NAMALWA (cell line): ENCODE measurements around the gene SYNE2.

Source experiments
- DNase-seq: peaks from one replicate; pipeline ENCODE4 v3.0.0-alpha.2; 2015; ENCODE audit warnings: low spot score

The SYNE2 gene

GRCh38 chr14:63963439-63963838, 110.6 kb downstream of the SYNE2 start:
- DNase-seq = no peak

DNA sequence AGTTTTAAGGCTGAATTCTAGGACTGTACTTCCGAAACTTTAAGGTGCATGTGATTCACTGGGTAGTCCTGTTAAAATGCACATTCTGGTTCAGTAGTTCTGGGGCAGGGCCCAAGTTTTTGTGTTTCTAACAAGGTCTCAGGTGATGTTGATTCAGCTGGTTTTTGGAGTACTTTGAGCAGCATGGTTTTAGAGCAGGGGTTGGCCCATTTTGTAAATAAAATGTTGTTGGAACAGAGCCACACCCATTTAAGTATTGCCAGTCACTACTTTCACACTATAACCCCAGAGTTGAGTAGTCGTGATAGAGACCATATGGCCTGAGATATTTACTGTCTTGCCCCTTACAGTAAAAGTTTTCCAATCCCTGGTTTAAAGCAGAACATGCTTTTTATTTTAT, 111.3 kb downstream of the SYNE2 start:
- no peak for DNase-seq

DNA sequence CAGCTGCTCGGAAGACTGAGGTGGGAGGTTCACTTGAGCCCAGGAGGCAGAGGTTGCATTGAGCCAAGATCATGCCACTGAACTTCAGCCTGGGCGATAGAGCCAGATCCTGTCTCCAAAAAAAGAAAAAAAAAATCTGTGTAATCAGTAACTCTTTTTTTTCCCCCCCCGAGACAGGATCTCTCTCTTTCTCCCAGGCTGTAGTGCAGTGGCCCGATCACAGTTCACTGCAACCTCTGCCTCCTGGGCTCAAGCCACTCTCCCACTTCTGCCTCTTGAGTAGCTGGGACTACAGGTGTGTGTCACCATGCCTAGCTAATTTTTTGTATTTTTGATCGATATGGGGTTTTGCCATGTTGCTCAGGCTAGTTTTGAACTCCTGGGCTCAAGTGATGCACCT, 113.6 kb downstream of the SYNE2 start:
- no peak for DNase-seq

DNA sequence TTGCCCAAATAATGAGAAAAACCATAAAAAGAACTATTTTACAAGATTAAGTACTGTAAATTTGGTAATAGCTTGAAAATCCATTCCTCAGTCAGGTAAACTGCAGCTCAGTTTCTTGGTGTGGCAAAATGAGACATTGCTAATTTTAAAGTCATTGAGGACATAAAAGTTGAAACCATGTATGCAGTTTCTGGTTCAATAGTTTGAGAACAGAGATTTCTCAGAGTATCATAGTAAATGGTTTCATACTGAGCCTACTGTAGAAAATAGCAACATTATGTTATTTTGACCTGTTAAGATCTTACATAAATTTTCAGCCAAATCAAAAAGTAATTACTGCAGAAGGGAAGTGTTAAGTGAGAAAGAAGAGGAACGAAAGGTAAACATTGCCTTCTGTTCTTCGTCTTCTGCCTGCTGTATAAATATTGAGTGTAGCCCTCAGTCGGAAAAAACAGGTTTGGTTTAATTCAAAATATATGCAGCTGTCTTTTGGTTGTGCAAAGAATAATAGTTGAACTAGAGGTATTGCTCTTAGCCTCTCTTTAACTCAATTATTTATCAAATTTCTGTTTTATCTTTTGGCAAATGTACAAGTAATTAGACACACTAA, 119.6 kb downstream of the SYNE2 start:
- DNase-seq = no peak

- no peak for DNase-seq
These were observed 121.4 kb downstream of the SYNE2 start for GRCh38 chr14:63974176-63974575.

DNA sequence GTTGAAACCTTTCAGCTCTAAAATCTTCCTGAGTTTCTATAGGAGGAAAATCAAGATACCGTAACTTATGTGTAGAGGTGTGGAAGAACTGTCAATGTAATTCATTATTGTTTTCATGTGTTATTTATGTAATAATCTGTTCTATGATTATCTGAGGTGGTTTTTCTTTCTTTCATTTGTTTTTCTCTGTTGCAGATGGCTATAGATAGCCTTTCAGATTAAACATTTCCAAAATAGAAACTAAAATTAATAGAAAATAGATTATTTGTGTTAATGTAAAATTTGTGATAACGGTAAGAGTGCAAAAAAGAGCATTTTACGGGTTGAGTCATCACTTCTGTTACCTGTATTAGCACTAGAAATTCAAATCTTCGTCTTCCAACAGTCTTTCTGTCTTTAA, 128.8 kb downstream of the SYNE2 start:
- DNase-seq = no peak

DNA sequence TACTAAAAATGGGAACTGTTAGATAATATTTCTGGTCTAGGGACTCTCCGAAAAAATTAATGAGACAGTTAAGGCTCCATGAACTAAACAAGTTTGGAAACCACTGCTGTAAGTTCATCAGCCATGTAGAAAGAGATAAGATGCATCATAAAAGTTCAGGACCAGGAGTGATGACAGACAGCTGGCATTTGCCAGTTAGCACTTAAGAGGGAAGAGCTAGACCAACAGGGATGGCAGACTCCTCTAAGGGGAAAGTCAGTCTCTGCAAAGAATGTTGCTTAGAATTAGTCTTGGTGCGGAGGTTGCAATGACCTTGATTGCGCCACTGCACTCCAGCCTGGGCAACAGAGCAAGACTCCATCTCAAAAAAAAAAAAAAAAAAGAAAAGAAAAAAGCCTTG, 129.4 kb downstream of the SYNE2 start:
- no peak for DNase-seq

GRCh38 chr14:63982629-63983028, 129.8 kb downstream of the SYNE2 start:
- no peak for DNase-seq

GRCh38 chr14:63986789-63987533, 134.2 kb downstream of the SYNE2 start:
- DNase-seq = no peak

DNA sequence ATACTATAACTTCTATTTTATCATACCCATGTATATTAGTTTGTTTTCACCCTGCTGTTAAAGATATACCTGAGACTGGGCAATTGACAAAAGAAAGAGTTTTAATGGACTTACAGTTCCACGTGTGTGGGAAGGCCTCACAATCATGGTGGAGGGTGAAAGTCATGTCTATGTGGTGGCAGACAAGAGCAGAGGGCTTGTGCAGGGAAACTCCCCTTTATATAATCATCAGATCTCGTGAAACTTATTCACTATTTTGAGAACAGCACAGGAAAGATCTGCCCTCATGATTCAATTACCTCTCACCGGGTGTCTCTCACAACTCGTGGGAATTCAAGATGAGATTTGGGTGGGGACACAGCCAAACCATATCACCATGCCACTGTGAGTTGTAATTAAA, 135.8 kb downstream of the SYNE2 start:
- DNase-seq = no peak

- no peak for DNase-seq
These were observed 139.0 kb downstream of the SYNE2 start for GRCh38 chr14:63991833-63992232.

DNA sequence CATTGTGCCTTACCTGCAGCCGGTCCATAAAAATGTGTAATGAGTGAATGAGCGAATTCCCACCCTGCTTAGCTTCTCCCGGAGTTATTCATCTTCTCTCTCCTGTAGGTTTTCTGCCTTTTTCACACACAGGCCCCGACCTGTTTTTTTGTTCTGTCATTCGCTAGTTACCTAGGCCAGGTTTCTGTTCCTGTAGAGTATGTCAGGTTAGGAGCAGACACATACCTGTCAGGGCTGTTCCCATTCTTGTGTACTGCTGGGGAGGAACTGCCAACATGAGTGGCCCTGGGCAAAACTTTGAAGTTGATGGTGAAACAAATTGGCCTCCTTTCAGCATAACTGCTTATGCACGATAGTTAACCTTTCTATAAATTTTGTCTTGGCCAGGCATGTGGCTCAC, 140.1 kb downstream of the SYNE2 start:
- DNase-seq = no peak

DNA sequence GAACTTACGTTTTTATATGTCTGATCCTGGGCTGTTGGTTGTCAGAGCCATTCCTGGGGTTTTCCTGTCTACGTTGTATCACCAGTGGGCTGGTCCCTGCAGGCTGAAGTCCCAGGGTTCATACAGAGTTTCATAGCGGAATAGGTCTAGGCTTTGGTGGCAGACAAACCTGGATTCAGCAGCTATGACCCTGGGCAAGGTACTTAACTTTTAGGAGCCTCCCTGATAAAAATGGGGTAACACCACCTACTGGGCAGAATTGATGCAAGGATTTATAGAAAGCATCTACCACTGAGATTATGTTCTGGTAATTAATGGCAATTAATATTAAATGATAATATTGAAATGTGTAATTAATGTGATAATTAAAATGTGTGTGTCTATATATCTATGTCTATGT, 141.2 kb downstream of the SYNE2 start:
- peak; percentile 6 for DNase-seq

- DNase-seq = no peak
These were observed 142.5 kb downstream of the SYNE2 start for GRCh38 chr14:63995285-63995684.

DNA sequence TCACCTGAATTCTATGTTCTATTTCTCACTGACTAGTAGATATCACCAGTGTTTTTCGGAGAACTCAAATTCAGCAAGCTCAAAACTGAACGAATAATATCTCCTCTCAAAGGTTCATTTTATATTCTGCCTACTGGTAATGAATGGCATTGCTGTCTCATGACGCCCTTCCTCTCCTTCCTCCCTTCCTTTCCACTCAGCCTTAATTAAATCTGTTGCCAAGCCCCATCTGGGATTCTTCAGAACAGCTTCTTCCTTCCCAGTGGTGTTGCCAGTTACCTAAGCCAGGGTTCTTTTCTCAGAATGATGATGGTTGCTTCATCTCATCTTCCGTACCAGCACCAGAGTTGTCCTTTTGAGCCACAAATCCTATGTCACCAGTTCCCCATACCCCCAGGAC, 143.2 kb downstream of the SYNE2 start:
- no peak for DNase-seq

GRCh38 chr14:63996625-63997220, 143.9 kb downstream of the SYNE2 start:
- DNase-seq = no peak

DNA sequence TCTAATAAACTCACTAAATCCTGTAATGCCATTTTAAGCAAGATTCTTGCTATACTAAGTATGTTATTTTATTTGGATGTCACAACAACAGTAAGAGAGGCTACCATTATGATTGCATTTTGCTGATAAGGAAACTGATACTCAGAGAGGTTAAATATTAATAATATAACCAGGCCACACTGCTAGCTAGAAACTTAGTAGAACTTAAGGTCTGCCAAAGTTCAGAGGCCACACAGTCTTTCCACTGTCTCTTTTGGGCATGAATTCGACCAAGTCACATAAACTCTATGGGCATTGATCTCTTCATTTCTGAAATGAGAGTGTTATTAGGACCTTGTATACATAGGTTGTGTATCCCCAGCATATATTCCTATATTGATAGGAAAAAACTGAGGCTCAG, 147.9 kb downstream of the SYNE2 start:
- no peak for DNase-seq

DNA sequence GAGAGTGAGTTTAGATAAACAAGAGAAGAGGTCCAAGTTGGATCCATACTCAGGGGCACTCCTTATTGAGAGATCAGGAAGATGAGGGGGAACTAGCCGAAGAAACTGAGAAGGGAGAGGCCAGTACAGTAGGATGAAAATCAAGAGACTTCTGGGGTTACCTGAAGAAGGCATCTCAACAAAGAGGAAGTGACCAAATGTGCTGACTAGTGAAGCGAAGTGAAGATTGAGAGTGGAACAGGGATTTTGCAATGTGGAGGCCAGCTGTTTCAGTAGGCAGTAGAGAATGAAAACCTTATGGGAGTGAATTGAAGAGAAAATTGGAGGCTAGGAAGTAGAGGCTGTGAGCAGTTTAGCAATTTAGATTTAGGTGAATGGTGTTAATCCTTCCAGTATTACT, 153.0 kb downstream of the SYNE2 start:
- DNase-seq = no peak

DNA sequence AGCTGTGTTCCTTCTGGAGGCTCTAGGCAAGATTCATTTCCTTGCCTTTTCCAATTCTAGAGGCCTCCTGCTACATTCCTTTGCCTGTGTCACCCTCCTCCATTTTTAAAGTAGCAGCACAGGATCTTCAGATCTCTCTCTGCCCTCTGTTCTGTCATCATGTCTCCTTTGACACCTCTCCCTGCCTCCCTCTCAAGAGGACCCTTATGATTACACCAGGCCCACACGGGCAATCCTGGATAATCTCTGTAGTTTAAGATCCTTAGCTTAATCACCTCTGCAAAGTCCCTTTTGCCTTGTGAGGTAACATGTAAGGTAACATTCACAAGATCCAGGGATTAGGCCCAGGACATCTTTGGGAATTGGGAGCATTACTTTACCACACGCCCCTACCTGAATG, 155.2 kb downstream of the SYNE2 start:
- no peak for DNase-seq

- DNase-seq = no peak
These were observed 159.2 kb downstream of the SYNE2 start for GRCh38 chr14:64012003-64012402.

GRCh38 chr14:64012720-64013119, 159.9 kb downstream of the SYNE2 start:
- DNase-seq = no peak

DNA sequence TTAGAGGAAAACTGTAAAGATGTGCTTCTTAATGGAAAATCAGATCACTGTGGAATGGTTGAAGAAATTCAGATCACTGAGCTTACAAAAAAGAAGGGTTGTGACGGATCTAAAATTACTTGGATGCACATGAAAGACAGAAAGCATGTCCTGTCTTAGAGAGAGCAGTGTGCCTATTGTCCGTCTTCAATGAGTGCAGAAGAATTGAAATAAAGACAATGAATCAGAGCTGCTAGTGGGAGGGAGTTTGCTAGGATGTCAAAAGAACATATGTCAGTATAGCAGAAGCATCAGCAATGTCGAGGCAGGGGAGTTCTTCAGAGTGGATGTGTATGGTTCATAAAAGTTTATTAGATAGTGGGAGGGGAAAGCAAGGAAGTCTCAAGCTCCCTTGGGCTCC, 172.7 kb downstream of the SYNE2 start:
- no peak for DNase-seq

DNA sequence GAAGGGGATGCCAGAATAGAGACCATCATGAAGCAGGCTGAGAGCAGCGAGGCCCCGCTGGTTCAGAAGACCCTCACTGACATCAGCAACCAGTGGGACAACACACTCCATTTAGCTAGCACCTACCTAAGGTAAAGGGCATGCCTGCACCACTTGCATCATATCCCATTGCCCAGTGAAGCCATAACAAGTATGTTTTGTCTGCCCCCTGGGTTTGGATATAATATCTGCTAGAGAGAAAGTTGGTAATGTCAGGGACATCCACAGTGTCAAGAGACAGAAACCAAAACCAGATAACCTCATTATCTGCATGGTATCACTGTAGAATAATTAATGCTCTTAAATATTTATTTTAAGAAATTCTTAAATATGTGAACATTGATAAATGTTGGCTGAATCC, 173.8 kb downstream of the SYNE2 start:
- no peak for DNase-seq

- no peak for DNase-seq
These were observed 182.3 kb downstream of the SYNE2 start for GRCh38 chr14:64035143-64035542.
